ENCODE data around the gene TMEM150A.

Gene TMEM150A

DNA sequence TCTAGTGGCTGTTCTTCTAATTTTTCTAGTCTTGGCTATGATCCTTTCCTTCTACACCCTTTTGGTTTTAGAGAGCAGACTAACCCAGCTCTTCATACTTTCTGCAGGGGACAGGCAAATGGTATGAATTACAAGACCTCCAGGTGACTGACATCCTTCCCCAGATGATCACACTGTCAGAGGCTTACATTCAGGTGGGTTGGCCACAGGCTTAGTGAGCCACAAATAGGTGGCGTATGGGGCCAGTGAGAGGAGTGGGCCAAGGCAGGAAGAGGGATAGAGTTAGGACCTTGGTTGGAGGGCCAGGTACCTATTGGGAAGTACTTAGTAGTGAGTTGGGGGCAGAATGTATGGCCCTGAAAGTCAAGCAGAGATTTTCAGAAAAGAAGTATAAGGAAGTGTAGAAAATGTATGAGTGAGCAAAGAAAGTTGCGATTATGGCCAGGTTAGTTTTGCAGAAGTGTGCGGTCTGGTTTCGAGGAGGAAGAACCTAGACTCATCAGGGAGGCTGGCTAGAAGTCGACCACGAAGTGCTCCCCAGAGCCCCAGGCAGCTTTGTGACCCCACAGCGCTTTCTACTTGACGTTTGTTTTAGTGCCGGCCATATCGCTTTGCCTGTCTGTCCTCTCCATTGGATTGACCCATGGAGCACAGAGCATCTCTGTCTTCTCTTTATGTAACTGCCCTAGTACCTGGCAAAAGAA, 45.5 kb upstream of the TMEM150A start:
- DNase-seq (ENCODE audit: low read depth) = no peak
- no peak overlapping the region for H3K4me3 ChIP-seq (ENCODE audit: low read length)
- TF ChIP-seq, protein P1, sequence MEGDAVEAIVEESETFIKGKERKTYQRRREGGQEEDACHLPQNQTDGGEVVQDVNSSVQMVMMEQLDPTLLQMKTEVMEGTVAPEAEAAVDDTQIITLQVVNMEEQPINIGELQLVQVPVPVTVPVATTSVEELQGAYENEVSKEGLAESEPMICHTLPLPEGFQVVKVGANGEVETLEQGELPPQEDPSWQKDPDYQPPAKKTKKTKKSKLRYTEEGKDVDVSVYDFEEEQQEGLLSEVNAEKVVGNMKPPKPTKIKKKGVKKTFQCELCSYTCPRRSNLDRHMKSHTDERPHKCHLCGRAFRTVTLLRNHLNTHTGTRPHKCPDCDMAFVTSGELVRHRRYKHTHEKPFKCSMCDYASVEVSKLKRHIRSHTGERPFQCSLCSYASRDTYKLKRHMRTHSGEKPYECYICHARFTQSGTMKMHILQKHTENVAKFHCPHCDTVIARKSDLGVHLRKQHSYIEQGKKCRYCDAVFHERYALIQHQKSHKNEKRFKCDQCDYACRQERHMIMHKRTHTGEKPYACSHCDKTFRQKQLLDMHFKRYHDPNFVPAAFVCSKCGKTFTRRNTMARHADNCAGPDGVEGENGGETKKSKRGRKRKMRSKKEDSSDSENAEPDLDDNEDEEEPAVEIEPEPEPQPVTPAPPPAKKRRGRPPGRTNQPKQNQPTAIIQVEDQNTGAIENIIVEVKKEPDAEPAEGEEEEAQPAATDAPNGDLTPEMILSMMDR (IDR thresholded peaks at IDR 0.05; ENCODE audit: insufficient read depth, low read depth, low read length, missing control alignments) = no peak

DNA sequence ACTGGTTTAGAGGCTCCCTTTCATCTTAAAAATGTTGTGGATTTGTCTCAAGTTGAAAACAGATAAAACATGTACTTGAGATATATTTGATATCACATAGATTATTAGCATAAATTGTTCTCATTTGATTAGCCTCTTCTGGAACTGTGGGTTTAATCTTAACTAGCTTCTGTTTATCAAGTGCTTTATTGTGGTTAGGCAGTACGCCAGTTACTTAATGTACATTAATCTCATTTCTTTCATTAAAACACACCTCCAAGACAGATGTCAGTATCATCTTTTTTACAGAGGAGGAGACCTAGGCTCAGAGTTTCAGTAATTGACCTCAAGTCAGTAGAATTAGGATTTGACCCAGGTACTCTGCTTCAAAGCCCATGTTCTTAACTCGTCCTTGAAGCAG, 43.7 kb upstream of the TMEM150A start:
- TF ChIP-seq, protein P1 (IDR thresholded peaks at IDR 0.05; ENCODE audit: insufficient read depth, low read depth, low read length, missing control alignments) = no peak
- H3K4me3 ChIP-seq (ENCODE audit: low read length) = no peak overlapping the region
- no peak for DNase-seq (ENCODE audit: low read depth)

DNA sequence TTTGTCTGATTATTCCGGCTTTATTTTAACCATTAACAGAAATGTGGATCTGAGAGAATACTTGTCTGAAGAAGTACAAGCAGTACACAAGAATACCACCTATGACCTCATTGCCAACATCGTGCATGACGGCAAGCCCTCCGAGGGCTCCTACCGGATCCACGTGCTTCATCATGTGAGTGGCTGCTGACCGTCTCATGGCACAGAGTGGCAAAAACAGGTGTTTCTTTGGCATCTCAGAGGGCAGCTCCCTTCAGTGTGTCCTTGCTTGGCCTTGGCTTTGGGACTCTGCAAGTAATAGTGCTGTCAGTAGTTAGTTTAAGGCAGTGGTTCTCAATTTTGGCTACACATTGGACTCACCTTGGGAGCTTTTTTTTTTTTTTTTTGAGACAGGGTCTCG, 42.4 kb upstream of the TMEM150A start:
- H3K4me3 ChIP-seq (ENCODE audit: low read length) = no peak overlapping the region
- DNase-seq (ENCODE audit: low read depth) = no peak
- TF ChIP-seq, protein P1 (IDR thresholded peaks at IDR 0.05; ENCODE audit: insufficient read depth, low read depth, low read length, missing control alignments) = no peak

DNA sequence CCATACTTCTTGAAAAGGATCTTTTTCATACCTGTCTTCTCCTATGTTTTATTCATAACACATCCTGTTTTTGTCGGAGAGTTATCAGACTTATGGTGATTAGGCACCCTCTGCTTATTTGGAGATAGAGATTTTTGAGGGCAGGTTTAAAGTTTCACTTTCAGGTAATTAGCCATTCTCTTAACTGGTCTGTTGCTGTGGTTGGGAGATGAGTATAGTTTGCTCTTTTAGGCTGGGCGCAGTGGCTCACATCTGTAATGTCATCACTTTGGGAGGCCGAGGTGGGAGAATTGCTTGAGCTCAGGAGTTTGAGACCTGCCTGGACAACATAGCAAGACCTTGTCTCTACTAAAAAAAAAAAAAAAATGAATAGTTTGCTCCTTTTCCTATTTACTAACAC, 40.2 kb upstream of the TMEM150A start:
- DNase-seq (ENCODE audit: low read depth) = no peak
- no peak overlapping the region for H3K4me3 ChIP-seq (ENCODE audit: low read length)
- TF ChIP-seq, protein P1 (IDR thresholded peaks at IDR 0.05; ENCODE audit: insufficient read depth, low read depth, low read length, missing control alignments) = no peak

DNA sequence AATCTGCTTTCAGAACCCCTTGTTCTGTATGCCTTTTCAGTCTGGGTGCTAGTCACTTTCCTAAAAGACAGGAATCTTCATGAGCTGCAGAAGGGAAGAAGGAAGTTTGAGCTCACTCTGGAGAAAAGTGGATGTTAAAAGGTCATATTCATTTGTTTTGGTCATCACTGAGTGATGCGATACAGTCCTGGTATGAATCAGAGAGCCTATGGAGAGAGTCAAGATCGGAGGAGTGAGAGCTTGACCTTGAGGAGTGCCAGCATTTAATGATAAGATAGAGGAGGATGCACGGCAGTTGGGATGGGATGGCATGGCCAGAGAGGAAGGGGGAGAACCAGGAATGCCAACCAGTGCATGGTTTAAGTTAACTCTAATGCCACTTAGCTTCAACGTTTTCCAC, 33.1 kb upstream of the TMEM150A start:
- no peak overlapping the region for H3K4me3 ChIP-seq (ENCODE audit: low read length)
- TF ChIP-seq, protein P1 (IDR thresholded peaks at IDR 0.05; ENCODE audit: insufficient read depth, low read depth, low read length, missing control alignments) = no peak
- no peak for DNase-seq (ENCODE audit: low read depth)

DNA sequence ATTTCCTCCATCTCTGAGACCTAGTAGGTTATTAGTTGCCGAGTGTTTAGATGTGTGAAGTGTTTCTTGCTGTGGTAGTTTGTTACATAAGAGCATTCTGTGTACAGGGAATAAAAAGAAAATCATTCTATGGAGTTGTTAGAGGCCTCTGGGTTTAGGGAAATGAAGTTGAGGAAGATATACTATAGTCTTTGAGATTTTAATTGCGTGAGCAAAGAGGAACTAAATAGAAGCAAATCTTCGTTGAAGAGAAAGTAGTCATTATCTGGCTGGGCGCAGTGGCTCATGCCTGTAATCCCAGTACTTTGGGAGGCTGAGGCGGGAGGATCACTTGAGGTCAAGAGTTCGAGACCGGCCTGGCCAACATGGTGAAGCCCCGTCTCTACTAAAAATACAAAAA, 32.5 kb upstream of the TMEM150A start:
- TF ChIP-seq, protein P1 (IDR thresholded peaks at IDR 0.05; ENCODE audit: insufficient read depth, low read depth, low read length, missing control alignments) = no peak
- no peak overlapping the region for H3K4me3 ChIP-seq (ENCODE audit: low read length)
- no peak for DNase-seq (ENCODE audit: low read depth)

DNA sequence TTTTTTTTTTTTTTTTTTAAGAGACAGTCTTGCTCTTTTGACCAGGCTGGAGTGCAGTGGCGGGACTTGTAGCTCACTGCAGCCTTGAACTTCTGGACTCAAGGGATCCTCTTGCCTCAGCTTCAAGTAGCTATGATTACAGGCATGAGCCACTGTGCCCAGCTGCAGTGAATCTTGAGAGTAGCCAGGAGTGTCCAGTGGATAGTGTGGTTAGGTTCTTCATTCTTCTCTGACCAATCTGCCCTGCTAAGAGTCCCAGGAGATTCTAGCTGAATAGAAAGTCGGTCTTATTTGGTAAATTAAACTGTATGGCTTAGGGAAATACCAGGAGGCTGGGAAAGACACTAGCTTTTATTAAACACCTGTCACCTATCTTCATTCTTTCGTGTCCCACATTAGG, 28.8 kb upstream of the TMEM150A start:
- TF ChIP-seq, protein P1 (IDR thresholded peaks at IDR 0.05; ENCODE audit: insufficient read depth, low read depth, low read length, missing control alignments) = no peak
- DNase-seq (ENCODE audit: low read depth) = no peak
- H3K4me3 ChIP-seq (ENCODE audit: low read length) = no peak overlapping the region

All from epithelial cell of esophagus (primary cell).